Measurements from ENCODE around the gene SPINK8.

DNA sequence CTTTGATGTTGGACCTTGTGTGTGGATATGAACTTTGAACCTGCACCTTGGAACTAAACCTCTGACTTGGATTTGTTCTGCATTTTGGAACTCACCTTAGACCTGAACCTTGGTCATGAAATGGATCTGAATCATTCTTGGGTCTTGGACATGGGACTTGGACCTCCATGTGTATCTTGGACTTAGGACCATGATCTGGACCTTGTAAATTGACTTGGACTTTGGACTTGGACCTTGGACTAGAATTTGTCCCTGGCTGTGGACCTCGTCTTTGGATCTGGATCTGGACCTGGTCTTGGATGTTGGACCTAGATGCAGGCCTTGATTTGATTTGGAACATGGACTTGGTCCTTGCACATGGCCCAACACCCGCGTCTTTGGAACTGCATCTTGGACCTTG lies 47.2 kb downstream of the SPINK8 start:
- TF ChIP-seq POLR2A (IDR thresholded peaks at IDR 0.05; ENCODE audit: control extremely low read depth in 1 of 2, low read depth in 2 of 2, low read length in 2 of 2) (no peak), BCL11A (IDR thresholded peaks at IDR 0.05; ENCODE audit: low read depth in 2 of 2, low read length in 2 of 2) (no peak), KDM1A (IDR thresholded peaks at IDR 0.05; ENCODE audit: borderline replicate concordance, low read length) (no peak), CBX8 (IDR thresholded peaks at IDR 0.05; ENCODE audit: borderline replicate concordance, low read depth, low read length) (no peak), SIN3A (conservative IDR thresholded peaks at IDR 0.05 in 1 of 2, IDR thresholded peaks at IDR 0.05 in 1 of 2; ENCODE audit: low read depth in 1 of 2, low read length in 2 of 2) (no peak), CEBPB (IDR thresholded peaks at IDR 0.05; ENCODE audit: low read depth, low read length) (no peak), POLR2AphosphoS5 (IDR thresholded peaks at IDR 0.05; ENCODE audit: low read depth, low read length) (no peak)
- TF ChIP-seq, protein P1, sequence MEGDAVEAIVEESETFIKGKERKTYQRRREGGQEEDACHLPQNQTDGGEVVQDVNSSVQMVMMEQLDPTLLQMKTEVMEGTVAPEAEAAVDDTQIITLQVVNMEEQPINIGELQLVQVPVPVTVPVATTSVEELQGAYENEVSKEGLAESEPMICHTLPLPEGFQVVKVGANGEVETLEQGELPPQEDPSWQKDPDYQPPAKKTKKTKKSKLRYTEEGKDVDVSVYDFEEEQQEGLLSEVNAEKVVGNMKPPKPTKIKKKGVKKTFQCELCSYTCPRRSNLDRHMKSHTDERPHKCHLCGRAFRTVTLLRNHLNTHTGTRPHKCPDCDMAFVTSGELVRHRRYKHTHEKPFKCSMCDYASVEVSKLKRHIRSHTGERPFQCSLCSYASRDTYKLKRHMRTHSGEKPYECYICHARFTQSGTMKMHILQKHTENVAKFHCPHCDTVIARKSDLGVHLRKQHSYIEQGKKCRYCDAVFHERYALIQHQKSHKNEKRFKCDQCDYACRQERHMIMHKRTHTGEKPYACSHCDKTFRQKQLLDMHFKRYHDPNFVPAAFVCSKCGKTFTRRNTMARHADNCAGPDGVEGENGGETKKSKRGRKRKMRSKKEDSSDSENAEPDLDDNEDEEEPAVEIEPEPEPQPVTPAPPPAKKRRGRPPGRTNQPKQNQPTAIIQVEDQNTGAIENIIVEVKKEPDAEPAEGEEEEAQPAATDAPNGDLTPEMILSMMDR (IDR thresholded peaks at IDR 0.05; ENCODE audit: control extremely low read depth in 1 of 3, insufficient read depth in 1 of 3, low read depth in 1 of 3, low read length in 3 of 3) = no peak
- TF ChIP-seq, protein P2, sequence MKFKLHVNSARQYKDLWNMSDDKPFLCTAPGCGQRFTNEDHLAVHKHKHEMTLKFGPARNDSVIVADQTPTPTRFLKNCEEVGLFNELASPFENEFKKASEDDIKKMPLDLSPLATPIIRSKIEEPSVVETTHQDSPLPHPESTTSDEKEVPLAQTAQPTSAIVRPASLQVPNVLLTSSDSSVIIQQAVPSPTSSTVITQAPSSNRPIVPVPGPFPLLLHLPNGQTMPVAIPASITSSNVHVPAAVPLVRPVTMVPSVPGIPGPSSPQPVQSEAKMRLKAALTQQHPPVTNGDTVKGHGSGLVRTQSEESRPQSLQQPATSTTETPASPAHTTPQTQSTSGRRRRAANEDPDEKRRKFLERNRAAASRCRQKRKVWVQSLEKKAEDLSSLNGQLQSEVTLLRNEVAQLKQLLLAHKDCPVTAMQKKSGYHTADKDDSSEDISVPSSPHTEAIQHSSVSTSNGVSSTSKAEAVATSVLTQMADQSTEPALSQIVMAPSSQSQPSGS (IDR thresholded peaks at IDR 0.05; ENCODE audit: low read length) = no peak
